HAP-1 (cell line): Measurements from ENCODE around the gene HERPUD1.
"Not testable (repeated sequence)": the region's sequence is repeated elsewhere in the genome, so short reads cannot be mapped to it uniquely, and the experiment has no call there.

Experiments
- DNase-seq, 2 experiments: peaks; one replicate each; pipeline ENCODE4 v3.0.0-alpha.2; 2016 to 2020; ENCODE audit warnings: low spot score in 2 of 2
- H3K27me3 ChIP-seq: fragments of 250-450 bp; sonication (Bioruptor Pico); 2 replicates; pipeline ENCODE4 v1.5.1; 2020; ENCODE audit warnings: low read depth, mild to moderate bottlenecking, moderate library complexity
- H3K36me3 ChIP-seq: fragments of 250-450 bp; sonication (Bioruptor Pico); replicated peaks from 2 replicates; pipeline ENCODE4 v1.5.1; 2020; ENCODE audit warnings: mild to moderate bottlenecking
- H3K4me1 ChIP-seq: fragments of 250-450 bp; sonication (Bioruptor Pico); 2 replicates; pipeline ENCODE4 v1.5.1; 2020; ENCODE audit warnings: mild to moderate bottlenecking
- H3K4me3 ChIP-seq: fragments of 250-450 bp; sonication (Bioruptor Pico); 2 replicates; pipeline ENCODE4 v1.5.1; 2020; ENCODE audit warnings: mild to moderate bottlenecking, moderate library complexity
- H3K9me3 ChIP-seq: fragments of 250-450 bp; sonication (Bioruptor Pico); 2 replicates; pipeline ENCODE4 v1.5.1; 2020; ENCODE audit warnings: mild to moderate bottlenecking, moderate library complexity
- in situ Hi-C: fragments of 300-500 bp; cut with MboI; formaldehyde crosslinking; loops from 3 replicates; pipeline ENCODE4 v1.14.3; 2020; ENCODE audit warnings: low sequenced_read_pairs, inconsistent platforms, mixed read lengths

Gene HERPUD1

GRCh38 chr16:56988161-56988947 is 56.4 kb downstream of the HERPUD1 start:
- Histone ChIP-seq H3K4me1 (peaks cover 16% of the 10 kb centered on the region), H3K27me3 (no peaks in the 10 kb centered on the region), H3K36me3 (no peaks in the 10 kb centered on the region), H3K4me3 (no peak overlapping the region), H3K9me3 (no peaks in the 10 kb centered on the region)
- in situ Hi-C loops: loop anchor here (10.0 kb wide), 1 partner anchor 56 kb away; no protein-coding TSS in a partner anchor
- DNase-seq: no peak

- no peaks in the 10 kb centered on the region for H3K9me3 ChIP-seq
Measured at GRCh38 chr16:56988948-56989945, 57.3 kb downstream of the HERPUD1 start, which contains the start of gene NLRC5. Gene NLRC5 (plus strand): TSS chr16:56989557. CDS start chr16:57020713, 31,156 bp downstream.

GRCh38 chr16:56989988-56990387 is 58.0 kb downstream of the HERPUD1 start:
- in situ Hi-C loops: loop anchor here (10.0 kb wide), 1 partner anchor 55 kb away; no protein-coding TSS in a partner anchor
- Histone ChIP-seq H3K27me3 (no peaks in the 10 kb centered on the region), H3K4me3 (peak overlapping the region; percentile 57), H3K36me3 (no peaks in the 10 kb centered on the region), H3K9me3 (no peaks in the 10 kb centered on the region), H3K4me1 (peaks cover 16% of the 10 kb centered on the region)
- no peak for DNase-seq

More at GRCh38 chr16:56988948-56989945, 57.3 kb downstream of the HERPUD1 start, which contains the start of gene NLRC5:
- Histone ChIP-seq H3K36me3 (no peaks in the 10 kb centered on the region), H3K27me3 (no peaks in the 10 kb centered on the region), H3K4me1 (peaks cover 16% of the 10 kb centered on the region), H3K4me3 (peak within 1 kb of the TSS; percentile 57)
- in situ Hi-C loops: loop anchor here (10.0 kb wide), 1 partner anchor 56 kb away; no protein-coding TSS in a partner anchor
- DNase-seq: peak; percentile 55 to 79

- Histone ChIP-seq H3K4me3 (peak overlapping the region; percentile 57), H3K4me1 (peaks cover 16% of the 10 kb centered on the region), H3K36me3 (no peaks in the 10 kb centered on the region), H3K9me3 (no peaks in the 10 kb centered on the region), H3K27me3 (no peaks in the 10 kb centered on the region)
- in situ Hi-C loops: no loop called here
- DNase-seq: no peak
Measured at GRCh38 chr16:56990407-56991286, 58.7 kb downstream of the HERPUD1 start.

GRCh38 chr16:56992431-56992830 is 60.5 kb downstream of the HERPUD1 start:
- peaks cover 16% of the 10 kb centered on the region for H3K4me1 ChIP-seq
- DNase-seq, H3K36me3 ChIP-seq, H3K27me3 ChIP-seq, H3K9me3 ChIP-seq, H3K4me3 ChIP-seq, in situ Hi-C loops: not testable (repeated sequence)

GRCh38 chr16:56993204-56993603 is 61.3 kb downstream of the HERPUD1 start:
- Histone ChIP-seq H3K4me1 (peaks cover 16% of the 10 kb centered on the region), H3K36me3 (no peaks in the 10 kb centered on the region), H3K4me3 (no peak overlapping the region), H3K27me3 (no peaks in the 10 kb centered on the region), H3K9me3 (no peaks in the 10 kb centered on the region)
- in situ Hi-C loops: no loop called here
- DNase-seq: no peak

- no peak for DNase-seq
- H3K9me3 ChIP-seq: no peaks in the 10 kb centered on the region
- no peaks in the 10 kb centered on the region for H3K36me3 ChIP-seq
- in situ Hi-C loops: no loop called here
- H3K27me3 ChIP-seq: no peaks in the 10 kb centered on the region
- peaks cover 13% of the 10 kb centered on the region for H3K4me1 ChIP-seq
- H3K4me3 ChIP-seq: no peak overlapping the region
Measured at GRCh38 chr16:56994311-56994710, 62.4 kb downstream of the HERPUD1 start.
